GM23338 (cell line): ENCODE measurements around the gene SUSD4. TPM values are rescaled to one million over a fixed set of nuclear protein-coding genes. Genes with fewer than 3 reads are reported as not detected.

ENCODE experiments used
- ATAC-seq: fragments of 200-7000 bp; cut with Tn5 transposase; 3 replicates; pipeline ENCODE4 v1.9.1; 2020
- DNase-seq: peaks from one replicate; pipeline ENCODE4 v3.0.0-alpha.2; 2015; ENCODE audit warnings: low spot score
- H2AFZ ChIP-seq: fragments of 200-600 bp; sonication (generic); 2 replicates; pipeline ENCODE4 v1.8.0; 2016; ENCODE audit warnings: antibody characterized with exemption, mild to moderate bottlenecking, moderate library complexity
- H3F3A ChIP-seq: fragments of 200-600 bp; sonication (generic); replicated peaks from 2 replicates; pipeline ENCODE4 v1.8.0; 2017; ENCODE audit warnings: antibody characterized with exemption, mixed run types, low read depth
- H3K27ac ChIP-seq: fragments of 200-600 bp; sonication (generic); 2 replicates; pipeline ENCODE4 v1.6.1; 2016; ENCODE audit warnings: low read depth
- H3K27me3 ChIP-seq: fragments of 200-600 bp; sonication (generic); 2 replicates; pipeline ENCODE4 v1.8.0; 2016; ENCODE audit warnings: mild to moderate bottlenecking, mixed run types, moderate library complexity; ENCODE audit not compliant: insufficient read depth
- H3K36me3 ChIP-seq: fragments of 200-600 bp; sonication (generic); 2 replicates; pipeline ENCODE4 v1.8.0; 2016; ENCODE audit warnings: mild to moderate bottlenecking; ENCODE audit not compliant: insufficient read depth
- H3K4me1 ChIP-seq: fragments of 200-600 bp; sonication (generic); 2 replicates; pipeline ENCODE4 v1.8.0; 2016; ENCODE audit warnings: mild to moderate bottlenecking, moderate library complexity; ENCODE audit not compliant: insufficient read depth
- H3K4me2 ChIP-seq: fragments of 200-600 bp; sonication (generic); 2 replicates; pipeline ENCODE4 v1.7.1; 2017; ENCODE audit warnings: mixed run types
- H3K4me3 ChIP-seq: fragments of 200-600 bp; sonication (generic); 2 replicates; pipeline ENCODE4 v1.6.1; 2016; ENCODE audit warnings: mixed run types
- H3K79me2 ChIP-seq: fragments of 200-600 bp; sonication (generic); replicated peaks from 2 replicates; pipeline ENCODE4 v1.8.0; 2017; ENCODE audit warnings: mild to moderate bottlenecking; ENCODE audit not compliant: insufficient read depth
- H3K9me2 ChIP-seq: fragments of 200-600 bp; sonication (generic); 2 replicates; pipeline ENCODE4 v1.8.0; 2017; ENCODE audit not compliant: insufficient read depth
- H4K20me1 ChIP-seq: fragments of 200-600 bp; sonication (generic); replicated peaks from 2 replicates; pipeline ENCODE4 v1.8.0; 2017; ENCODE audit warnings: mild to moderate bottlenecking; ENCODE audit not compliant: insufficient read depth
- H3K27ac Mint-ChIP-seq: 2 replicates; pipeline ENCODE4 v1.8.0; 2020; ENCODE audit warnings: inconsistent platforms, mild to moderate bottlenecking, moderate library complexity, mixed read lengths
- H3K27me3 Mint-ChIP-seq: 3 replicates; pipeline ENCODE4 v1.8.0; 2022; ENCODE audit warnings: low read depth, mild to moderate bottlenecking, moderate library complexity, mixed read lengths, inconsistent platforms; ENCODE audit not compliant: insufficient read depth, poor library complexity
- H3K36me3 Mint-ChIP-seq: 3 replicates; pipeline ENCODE4 v1.8.0; 2021; ENCODE audit warnings: low read depth, mild to moderate bottlenecking, inconsistent platforms, moderate library complexity, mixed read lengths
- H3K4me1 Mint-ChIP-seq: 3 replicates; pipeline ENCODE4 v1.8.0; 2020; ENCODE audit warnings: mild to moderate bottlenecking, inconsistent platforms, mixed read lengths
- H3K4me3 Mint-ChIP-seq: 3 replicates; pipeline ENCODE4 v1.8.0; 2021; ENCODE audit warnings: moderate library complexity, mild to moderate bottlenecking, inconsistent platforms, mixed read lengths
- H3K9me3 Mint-ChIP-seq: 3 replicates; pipeline ENCODE4 v1.8.0; 2020; ENCODE audit warnings: moderate library complexity, mild to moderate bottlenecking, inconsistent platforms, mixed read lengths
- CREB1 ChIP-seq: fragments of 250-450 bp; sonication (Bioruptor Pico); IDR thresholded peaks from 2 replicates; pipeline ENCODE4 v1.5.0; 2020; ENCODE audit warnings: low read depth, mild to moderate bottlenecking, moderate library complexity
- CTCF ChIP-seq, 2 experiments: fragments of 200-600 bp in 1 of 2; sonication (generic) in 1 of 2; conservative IDR thresholded peaks; 2 replicates each; pipeline versions ENCODE4 v1.5.1 to v1.6.1; 2016 to 2017; ENCODE audit warnings: antibody characterized with exemption in 2 of 2, low read depth in 2 of 2, mild to moderate bottlenecking in 2 of 2, moderate library complexity in 1 of 2
- ETS1 ChIP-seq: IDR thresholded peaks from 2 replicates; pipeline ENCODE4 v1.6.1; 2016; ENCODE audit warnings: antibody characterized with exemption
- EZH2 ChIP-seq: fragments of 200-600 bp; sonication (generic); IDR thresholded peaks from one replicate; pipeline ENCODE4 v1.8.0; 2017; ENCODE audit warnings: antibody characterized with exemption, mild to moderate bottlenecking, low read depth; ENCODE audit not compliant: unreplicated experiment
- EZH2phosphoT487 ChIP-seq: fragments of 200-600 bp; sonication (generic); IDR thresholded peaks from one replicate; pipeline ENCODE4 v1.8.1; 2018; ENCODE audit warnings: antibody characterized with exemption; ENCODE audit not compliant: unreplicated experiment
- JUNB ChIP-seq: IDR thresholded peaks from one replicate; pipeline ENCODE4 v1.6.1; 2016; ENCODE audit warnings: antibody characterized with exemption; ENCODE audit not compliant: unreplicated experiment
- NANOG ChIP-seq: IDR thresholded peaks from 2 replicates; pipeline ENCODE4 v1.6.1; 2016; ENCODE audit warnings: antibody characterized with exemption, borderline replicate concordance
- POLR2AphosphoS5 ChIP-seq: IDR thresholded peaks from 2 replicates; pipeline ENCODE4 v1.6.1; 2016; ENCODE audit warnings: antibody characterized with exemption, low read depth
- REST ChIP-seq: IDR thresholded peaks from one replicate; pipeline ENCODE4 v1.6.1; 2018; ENCODE audit warnings: antibody characterized with exemption; ENCODE audit not compliant: unreplicated experiment
- STAT1 ChIP-seq: IDR thresholded peaks from one replicate; pipeline ENCODE4 v1.6.1; 2016; ENCODE audit warnings: antibody characterized with exemption; ENCODE audit not compliant: unreplicated experiment
- ZNF114 ChIP-seq: fragments of 250-450 bp; sonication (Bioruptor Pico); IDR thresholded peaks from 2 replicates; pipeline ENCODE4 v1.5.0; 2020; ENCODE audit warnings: mild to moderate bottlenecking, moderate library complexity
- ZNF331 ChIP-seq: fragments of 250-450 bp; sonication (Bioruptor Pico); IDR thresholded peaks from 2 replicates; pipeline ENCODE4 v1.5.0; 2020; ENCODE audit warnings: low read depth, mild to moderate bottlenecking, moderate library complexity
- ZNF462 ChIP-seq: fragments of 250-450 bp; sonication (Bioruptor Pico); IDR thresholded peaks from 2 replicates; pipeline ENCODE4 v1.5.0; 2020; ENCODE audit warnings: mild to moderate bottlenecking, moderate library complexity
- polyA plus RNA-seq: library from polyadenylated mRNA; unstranded; fragments of >200 nt; fragmentation: Nextera tagmentation; extraction: Ambion mirVana; gene quantifications from 2 replicates; pipeline ENCODE4 v1.2.1, GENCODE V29; 2016
- total RNA-seq: library from RNA; depleted of rRNA; stranded (reverse); fragments of >200 nt; shearing (Covaris generic); gene quantifications from 2 replicates; pipeline ENCODE4 v1.2.3, GENCODE V29; 2014

SUSD4 gene
- total and polyA plus RNA-seq, 2 experiments from 2014 or later, result 2.3 to 3.6 TPM

GRCh38 chr1:223312273-223312672 is 51.7 kb downstream of the SUSD4 start:
- Histone ChIP-seq H3K79me2 (no peaks in the 10 kb centered on the region), H3F3A (no peaks in the 10 kb centered on the region), H2AFZ (no peak overlapping the region), H3K36me3 (no peaks in the 10 kb centered on the region), H3K27ac (no peak overlapping the region), H3K4me1 (no peaks in the 10 kb centered on the region; the same call in 1 of the 2 replicates), H3K9me2 (peaks cover 12% of the 10 kb centered on the region), H3K4me3 (no peak overlapping the region), H3K4me2 (no peak overlapping the region), H4K20me1 (no peaks in the 10 kb centered on the region), H3K27me3 (no peaks in the 10 kb centered on the region)
- H3K9me3 Mint-ChIP-seq, result no peaks in the 10 kb centered on the region; the same call in 2 of the 3 replicates
- ATAC-seq, result no peak
- H3K4me1 Mint-ChIP-seq, result peaks cover 7% of the 10 kb centered on the region
- no peak overlapping the region for H3K4me3 Mint-ChIP-seq
- no peak for TF ChIP-seq CREB1 (CRISPR knock-in tag)
- no peak for TF ChIP-seq NANOG
- TF ChIP-seq ETS1, result no peak
- no peak for TF ChIP-seq REST
- TF ChIP-seq STAT1, result no peak
- no peak for TF ChIP-seq EZH2
- no peak for TF ChIP-seq EZH2phosphoT487
- no peak for TF ChIP-seq ZNF114 (CRISPR knock-in tag)
- no peak for TF ChIP-seq ZNF331 (CRISPR knock-in tag)
- TF ChIP-seq POLR2AphosphoS5, result no peak
- no peak for TF ChIP-seq ZNF462 (CRISPR knock-in tag)
- TF ChIP-seq CTCF (conservative IDR thresholded peaks at IDR 0.05; ENCODE audit: low read depth in 2 of 2), result no peak
- no peak for TF ChIP-seq JUNB
- no peaks in the 10 kb centered on the region for H3K36me3 Mint-ChIP-seq
- H3K27me3 Mint-ChIP-seq, result peaks cover 2% of the 10 kb centered on the region
- DNase-seq, result no peak
- H3K27ac Mint-ChIP-seq, result no peak overlapping the region
